ENCODE data around the gene DLEU7. TPM values are rescaled to one million over a fixed set of nuclear protein-coding genes. Genes with fewer than 3 reads are reported as not detected.

DLEU7 gene
- not detected in 2 replicates for total RNA-seq

GRCh38 chr13:50843257-50844083 lies at the start of gene DLEU7:
Gene DLEU7, minus strand, starts transcription at chr13:50843692. Its CDS starts 46 bp downstream, at chr13:50843646.

Small RNA genes within 50 kb of the gene (small RNA-seq; reads per million reads assigned to genes)
- gene RNA5SP28 (ENCODE audit: low replicate concordance) = 6.2 reads per million, percentile 90 among the genes with 10 or more reads in this experiment

Other genes starting within 250 kb of the DLEU7 start
- 22.2 and 25.4 TPM in 2 replicates for gene RNASEH2B, start 66.1 kb upstream of the DLEU7 start, total RNA-seq